GM19238 (cell line): ENCODE results near the gene GLT1D1.

Experiments used
- DNase-seq: peaks from one replicate; pipeline ENCODE4 v3.0.0; 2011; ENCODE audit warnings: low spot score; ENCODE audit not compliant: insufficient read length

GLT1D1 gene

DNA sequence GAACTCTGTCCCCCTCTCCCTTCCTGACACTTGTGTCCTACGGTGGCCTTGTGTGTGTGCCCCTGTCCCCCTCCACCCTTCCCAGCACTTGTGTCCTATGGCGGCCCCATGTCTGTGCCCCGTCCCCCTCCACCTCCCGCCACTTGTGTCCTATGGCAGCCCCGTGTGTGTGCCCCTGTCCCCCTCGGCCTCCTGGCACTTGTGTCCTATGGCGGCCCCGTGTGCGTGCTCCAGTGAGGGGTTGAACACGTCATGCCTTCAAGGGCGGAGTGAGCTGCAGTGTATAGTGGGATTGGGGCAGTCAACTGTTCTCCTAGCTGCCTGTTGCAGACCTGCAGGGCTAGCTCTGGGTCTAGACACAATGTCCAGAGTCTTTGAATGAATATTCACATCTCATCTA, 108.7 kb downstream of the GLT1D1 start:
- no peak for DNase-seq

DNA sequence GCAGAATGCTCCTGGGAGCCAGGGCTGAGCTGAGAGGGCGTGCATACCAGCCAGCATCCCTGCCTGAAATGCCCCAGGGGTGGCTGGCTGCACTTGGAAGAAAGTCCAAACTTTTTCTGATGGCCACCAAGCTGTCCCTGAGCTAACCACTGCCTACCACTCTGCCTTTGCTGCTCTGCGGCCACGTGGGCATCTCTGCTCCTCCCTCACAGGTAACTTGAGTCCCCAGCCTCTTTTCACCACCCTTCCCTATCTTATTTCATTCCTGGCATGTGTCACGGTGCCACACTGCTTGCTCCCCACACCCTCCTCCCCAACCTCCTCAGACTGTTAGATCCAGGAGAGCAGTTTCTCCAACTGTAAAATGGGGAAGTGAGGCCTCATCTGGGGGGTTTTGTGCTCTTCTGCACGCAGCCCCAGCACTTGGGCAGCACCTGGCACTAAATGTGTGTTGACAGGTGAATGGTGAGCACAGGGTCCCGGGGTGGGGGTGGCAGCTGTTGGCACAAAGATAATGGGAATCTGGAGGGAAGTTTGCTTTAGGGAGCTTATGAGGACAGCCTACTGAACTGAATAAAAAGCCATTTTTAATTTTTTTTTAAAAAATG, 113.0 kb downstream of the GLT1D1 start:
- DNase-seq, result no peak

DNA sequence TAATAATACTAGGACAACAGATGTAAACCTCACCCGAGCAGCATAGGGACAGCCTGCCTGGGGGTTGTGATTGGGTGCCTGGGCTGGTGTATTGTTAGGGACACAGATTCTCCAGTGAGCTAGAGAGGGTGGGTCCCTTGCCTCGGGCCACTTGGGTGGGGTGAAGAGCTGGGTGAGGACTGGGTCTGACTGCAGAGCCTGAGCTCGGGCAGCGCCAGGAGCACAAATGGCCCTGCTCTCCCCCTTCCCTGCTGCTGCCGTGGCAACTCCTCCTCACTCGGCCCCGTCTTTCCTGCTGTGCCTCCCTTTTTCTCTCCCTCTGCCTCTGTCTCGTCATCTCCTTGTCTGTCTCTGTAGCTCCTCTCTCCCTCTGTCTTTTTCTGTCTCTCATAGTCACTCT, 115.4 kb downstream of the GLT1D1 start:
- no peak for DNase-seq

DNA sequence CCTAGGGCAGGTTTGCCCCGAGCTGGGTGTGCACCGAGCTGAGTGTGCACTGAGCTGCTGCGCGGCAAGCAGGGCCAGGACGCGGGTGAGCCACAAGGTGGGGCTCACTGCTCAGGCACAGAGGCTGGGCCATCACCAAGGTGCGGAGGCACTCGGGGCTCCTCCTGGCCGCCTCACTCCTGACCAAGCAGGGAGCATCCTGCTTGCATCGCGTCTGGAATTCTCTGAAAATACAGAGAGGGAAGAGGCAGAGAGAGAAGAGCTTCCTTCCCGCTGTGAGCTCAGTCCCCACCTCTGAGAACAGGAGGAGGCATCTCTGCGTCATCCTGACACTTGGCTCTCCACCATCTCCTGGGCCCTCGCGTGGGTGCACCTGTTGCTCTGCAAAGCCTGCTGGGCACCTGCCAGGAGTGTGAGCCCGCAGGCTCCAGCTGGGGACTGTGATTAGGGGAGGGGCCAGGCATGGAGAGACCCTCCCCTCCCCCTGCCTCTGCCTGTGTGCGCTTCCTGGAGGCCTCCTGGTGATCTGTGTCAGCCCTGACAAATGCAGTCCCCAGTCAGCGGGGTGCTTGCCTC, 116.3 kb downstream of the GLT1D1 start:
- peak; percentile 35 for DNase-seq

DNA sequence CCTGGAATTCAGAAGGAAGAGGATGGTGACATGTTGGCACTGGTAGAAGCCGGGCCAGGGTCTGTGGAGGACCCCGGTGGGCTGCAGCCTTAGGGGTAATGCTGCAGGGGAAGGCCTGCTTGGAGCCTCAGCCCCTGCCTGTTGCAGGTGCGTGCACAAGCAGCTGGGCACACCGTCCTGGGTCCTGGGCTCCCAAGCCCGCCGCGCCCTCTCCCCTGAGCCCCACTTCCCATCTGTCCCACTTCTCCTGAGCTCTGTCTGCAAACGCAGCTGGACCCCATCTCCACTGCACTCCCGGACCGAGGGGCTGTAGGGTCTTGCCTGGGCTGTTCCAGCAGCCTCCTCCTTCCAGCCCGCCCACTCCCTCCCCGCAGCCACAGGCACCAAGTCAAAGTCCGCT, 116.8 kb downstream of the GLT1D1 start:
- no peak for DNase-seq

DNA sequence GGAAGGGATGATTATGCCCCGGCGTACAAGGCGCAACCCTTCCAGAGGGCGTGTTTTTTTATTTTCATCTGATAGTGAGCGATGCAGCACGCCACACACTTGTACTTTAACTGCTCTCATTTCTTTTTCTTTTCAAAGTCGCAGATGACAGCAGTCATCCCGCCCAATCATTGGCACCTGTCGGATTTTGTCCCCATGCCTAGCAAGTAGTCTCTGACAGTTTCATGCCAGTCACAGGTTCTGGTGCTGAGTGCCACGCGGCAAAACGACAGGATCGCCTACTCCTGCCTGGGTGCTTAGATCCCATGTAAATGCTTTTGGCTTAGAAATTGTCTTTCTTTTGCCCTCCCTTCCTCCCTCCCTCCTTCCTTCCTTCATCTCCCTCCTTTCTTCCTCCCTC, 117.7 kb downstream of the GLT1D1 start:
- no peak for DNase-seq

DNA sequence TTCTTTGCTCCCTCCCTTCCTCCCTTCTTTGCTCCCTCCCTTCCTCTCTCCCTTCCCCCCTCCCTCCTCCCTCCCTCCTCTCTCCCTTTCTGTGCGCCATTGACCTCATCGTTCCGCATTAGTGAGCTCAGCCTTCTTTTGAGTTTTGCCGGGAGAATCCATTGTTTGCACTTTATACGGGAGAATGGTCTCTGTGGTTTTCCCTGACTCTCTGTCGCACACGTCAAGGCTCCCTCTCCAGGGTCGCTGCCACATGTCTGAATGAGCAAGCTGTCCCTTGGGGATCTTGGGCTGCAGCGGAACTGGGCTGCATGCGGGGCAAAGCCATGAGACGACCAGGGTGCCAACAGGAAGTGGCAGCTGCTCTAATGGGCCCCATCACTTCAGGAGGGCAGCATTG, 118.5 kb downstream of the GLT1D1 start:
- no peak for DNase-seq

DNA sequence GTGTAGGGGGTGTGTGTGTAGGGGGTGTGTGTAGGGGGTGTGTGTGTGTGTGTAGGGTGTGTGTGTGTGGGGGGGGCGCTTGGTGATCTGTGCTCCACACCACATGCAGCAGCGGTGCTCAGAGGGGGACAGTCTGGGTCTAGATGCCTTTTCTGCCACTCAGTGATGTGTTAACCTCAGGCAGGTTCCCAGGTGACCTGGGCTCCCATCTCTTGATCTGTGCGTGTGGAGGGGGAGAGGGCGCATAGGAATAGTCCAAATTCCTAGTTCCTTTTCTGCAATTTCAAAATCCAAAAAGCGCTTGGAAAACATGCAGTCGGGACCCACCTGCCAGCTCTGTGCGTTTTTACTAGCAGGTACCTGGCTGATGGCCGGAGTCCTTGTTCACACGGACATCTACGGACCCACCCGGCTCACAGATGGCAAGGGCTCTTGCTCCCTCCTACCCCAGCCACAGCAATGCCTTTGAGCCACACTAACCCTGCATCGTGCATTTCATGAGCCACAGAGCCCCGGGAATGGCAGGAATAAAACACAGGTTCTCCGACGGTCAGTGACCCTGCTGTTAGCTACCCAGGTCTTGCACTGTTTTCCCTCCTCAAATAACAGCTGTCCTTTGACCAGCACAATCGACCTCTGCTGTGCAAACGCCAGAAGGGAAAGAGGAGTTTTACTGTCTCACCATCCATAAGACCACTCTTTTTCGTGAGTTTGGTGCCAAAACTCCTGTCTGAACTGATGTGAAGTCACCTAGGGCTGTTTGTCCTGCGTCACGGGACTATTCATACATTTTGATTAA, 120.8 kb downstream of the GLT1D1 start:
- DNase-seq, result no peak

DNA sequence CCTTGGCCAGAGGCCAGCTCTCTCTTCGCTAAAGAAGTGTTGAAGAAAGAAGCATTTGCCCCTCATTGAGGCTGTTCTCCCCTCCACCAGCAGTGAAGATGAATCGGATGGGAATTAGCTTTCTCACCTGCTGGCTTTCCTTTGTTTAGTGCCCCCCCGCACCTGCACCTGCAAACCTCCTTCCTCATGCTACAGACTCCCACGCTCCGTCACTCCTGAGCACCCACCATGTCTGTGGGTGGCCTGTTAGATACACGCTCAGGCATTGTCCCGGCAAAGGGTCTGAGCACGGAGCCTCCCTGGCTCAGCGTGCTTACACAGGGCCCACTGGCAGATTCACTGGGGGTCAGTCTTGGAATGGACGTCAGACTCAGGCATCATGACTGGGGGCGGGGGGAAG, 121.6 kb downstream of the GLT1D1 start:
- no peak for DNase-seq

DNA sequence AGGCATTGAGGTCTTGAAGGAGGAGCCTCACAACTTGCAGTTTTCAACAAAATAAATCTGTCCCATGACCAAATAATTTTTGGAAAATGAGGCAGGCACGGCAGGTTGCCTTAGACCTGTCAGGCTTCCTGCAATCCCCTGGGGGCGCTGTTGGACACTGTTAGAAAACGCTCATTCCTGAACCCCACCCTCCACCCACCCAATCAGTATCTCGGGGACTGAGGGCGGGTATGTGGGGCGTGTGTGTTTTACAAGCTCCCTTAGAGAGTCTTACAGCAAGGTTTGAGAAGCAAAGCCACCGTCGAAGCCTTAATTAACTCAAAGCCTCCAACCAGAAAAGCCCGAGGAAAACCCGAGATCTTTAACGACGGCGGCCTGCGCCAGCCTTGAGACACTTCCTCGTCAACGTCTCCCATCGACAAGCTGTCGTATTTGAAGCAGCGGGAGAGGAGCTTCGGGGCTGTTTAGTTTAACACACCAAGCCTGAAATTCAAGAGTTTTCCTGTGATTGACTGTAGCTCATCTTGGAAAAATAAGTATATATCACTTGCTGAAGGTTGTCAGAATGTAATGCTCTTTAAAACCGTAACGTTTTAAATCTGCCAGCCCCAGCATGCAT, 123.0 kb downstream of the GLT1D1 start:
- DNase-seq, result no peak

DNA sequence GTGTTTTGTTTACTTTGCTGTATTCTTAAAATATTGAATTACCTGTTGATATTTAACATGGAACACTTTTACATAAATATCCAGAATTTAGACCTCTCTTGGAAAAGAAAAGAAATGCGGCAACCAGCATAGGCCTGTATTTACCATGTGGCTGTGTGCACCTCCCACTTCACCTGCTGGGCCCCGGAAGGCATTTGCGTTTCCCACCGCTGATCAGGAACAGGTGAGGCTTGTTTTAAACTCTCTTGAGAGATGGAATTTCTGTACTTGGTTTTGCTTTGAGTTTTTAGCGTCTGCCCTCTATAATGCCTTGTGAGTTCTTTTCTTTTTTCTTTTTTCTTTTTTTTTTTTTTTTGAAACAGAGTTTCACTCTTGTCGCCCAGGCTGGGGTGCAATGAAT, 124.2 kb downstream of the GLT1D1 start:
- no peak for DNase-seq

DNA sequence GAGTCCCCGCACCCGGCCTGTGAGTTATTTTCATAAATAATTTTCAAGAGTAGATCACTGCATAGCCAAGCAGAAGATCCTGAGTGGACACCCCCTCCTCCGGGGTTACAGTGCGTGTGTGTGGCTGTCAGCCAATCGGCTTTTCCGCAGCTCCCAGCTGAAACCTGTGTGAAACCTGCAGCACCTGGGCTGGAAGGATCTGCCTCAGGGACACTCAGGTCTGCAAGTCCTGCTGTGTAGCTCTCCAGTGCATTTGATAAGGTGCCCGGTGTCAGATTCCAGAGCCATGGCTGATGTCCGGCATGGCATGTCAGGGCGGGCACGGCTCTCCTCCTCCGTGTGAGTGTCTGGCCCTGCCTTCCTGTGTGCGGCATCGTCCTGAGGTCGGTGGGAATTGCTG, 124.8 kb downstream of the GLT1D1 start:
- no peak for DNase-seq

DNA sequence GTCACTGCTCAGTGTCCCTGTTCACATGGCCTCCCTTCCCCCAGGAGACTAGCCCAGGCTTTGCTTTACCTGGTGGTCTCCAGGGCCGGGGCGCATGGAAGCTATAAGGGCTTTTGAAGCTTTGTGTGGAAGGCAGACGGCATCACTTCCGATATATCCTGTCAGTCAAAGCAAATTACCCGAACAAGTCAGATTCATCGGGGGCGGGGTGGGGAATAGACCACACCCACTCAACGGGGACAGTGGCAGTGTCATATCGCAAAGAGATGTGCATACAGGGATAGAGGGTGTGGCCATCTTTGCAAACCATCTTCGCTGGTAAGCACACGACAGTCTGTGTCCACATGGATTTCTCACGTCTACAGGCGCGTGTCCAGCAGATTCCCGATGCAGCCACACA, 127.3 kb downstream of the GLT1D1 start:
- DNase-seq, result no peak

DNA sequence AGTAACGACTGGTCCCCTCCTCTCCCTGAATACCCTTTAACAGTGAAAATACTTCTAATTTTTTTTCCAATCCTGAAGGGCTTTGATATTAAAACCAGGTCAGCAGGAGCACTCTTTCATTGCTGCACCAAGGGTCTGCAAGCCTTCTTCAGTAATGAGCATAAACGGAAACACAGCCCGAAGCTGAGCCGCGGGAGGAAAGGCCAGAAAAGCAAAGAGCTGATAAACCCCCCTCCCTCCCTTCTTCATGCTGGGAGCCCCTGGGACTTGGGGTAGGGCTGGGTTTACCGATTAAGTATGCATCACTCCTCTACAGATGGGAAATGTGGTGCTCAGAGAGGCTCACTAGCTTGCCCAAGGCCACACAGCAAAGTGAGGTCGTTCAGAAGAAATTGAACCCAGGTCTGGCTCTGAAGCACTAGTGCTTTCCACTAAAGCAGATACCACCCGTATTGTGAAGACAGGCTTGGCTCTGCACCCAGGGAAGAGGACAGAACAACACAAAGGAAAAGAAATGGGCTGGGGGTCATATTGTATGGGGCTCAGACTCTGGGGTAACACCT, 128.8 kb downstream of the GLT1D1 start:
- DNase-seq, result no peak

DNA sequence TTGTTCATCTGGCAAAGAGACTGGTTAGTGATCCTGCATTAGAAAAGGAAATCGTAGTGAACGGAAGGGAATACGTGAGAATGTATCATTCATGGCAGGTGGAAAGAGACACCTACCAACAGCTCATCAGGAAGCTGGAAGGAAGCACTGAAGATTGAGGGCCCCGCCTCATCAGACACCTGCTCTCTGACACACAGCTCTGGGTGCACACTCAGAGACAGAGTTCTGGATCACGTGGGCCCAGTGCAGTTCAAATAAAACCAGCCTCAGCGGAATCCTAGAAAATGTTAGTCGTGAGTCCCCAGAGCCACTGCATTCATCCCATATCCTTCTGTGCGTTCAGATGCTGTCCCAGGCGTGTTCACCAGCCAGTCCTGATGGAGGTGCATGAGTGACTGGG, 129.7 kb downstream of the GLT1D1 start:
- no peak for DNase-seq

DNA sequence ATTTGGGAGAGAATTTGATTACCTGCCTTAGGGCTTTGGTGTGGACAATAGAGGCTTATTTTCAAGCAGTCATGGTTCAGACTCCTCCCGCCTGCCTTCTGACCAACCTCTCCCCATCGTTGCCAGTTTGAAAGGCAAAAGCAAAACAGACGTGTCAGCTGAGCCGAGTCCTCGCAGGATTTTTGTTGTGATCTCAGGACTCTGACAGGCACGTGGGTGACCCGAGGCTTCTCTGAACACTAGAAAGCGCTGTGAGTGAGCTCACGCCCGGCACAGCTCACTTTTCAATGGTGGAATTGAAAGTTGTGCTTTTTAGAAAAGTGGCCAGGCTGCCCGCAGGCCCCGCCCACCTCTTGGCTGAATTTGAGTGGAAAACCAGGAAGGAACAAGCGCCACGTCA, 130.1 kb downstream of the GLT1D1 start:
- DNase-seq, result no peak

DNA sequence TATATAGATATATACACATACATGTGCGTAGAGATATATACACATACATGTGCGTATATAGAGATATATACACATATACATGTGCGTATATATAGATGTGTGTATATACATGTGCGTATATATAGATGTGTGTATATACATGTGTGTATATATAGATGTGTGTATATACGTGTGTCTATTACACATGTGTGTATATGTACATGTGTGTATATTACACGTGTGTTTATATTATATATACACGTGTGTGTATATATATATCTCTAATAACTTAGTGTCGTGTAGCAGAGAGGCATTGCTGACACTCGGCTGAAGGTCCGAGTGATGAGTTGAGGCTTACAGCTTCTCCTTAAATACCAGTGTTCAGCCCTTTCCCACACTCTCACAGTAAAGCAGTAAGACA, 133.7 kb downstream of the GLT1D1 start:
- no peak for DNase-seq

DNA sequence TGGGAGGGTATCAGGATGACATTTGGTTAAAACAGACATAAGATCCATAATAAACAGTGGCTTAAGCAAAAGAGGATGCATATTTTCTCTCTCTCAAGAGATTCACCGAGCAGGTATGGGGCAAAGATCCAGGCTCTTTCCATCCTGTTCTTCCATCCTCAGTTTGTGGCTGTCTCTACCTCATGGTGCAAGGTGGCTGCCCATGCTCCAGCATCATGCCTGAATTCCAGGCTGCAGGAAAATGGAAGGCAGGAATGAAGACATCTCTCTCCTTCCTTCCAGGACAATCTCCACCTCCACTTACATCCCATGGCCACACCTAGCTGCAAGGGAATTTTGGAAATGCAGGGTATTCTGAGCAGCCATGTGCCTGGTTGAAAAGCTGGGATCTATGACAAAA, 136.0 kb downstream of the GLT1D1 start:
- no peak for DNase-seq

DNA sequence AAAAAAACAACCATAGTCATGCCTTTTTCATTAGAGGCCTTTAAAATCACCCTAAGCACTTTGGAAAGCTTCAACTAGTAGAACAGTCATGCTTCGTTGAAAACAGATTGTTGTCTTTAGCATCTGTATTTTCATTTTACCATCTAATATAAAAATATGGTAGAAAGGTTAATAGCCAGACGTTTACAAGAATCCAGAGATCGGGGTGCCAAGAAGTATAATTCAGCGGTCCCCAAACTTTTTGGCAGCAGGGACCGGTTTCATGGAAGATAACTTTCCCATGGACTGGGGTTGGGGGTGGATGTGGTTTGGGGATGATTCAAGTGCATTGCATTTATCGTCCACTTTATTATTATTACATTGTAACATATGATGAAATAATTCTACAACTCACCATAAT, 138.4 kb downstream of the GLT1D1 start:
- no peak for DNase-seq

DNA sequence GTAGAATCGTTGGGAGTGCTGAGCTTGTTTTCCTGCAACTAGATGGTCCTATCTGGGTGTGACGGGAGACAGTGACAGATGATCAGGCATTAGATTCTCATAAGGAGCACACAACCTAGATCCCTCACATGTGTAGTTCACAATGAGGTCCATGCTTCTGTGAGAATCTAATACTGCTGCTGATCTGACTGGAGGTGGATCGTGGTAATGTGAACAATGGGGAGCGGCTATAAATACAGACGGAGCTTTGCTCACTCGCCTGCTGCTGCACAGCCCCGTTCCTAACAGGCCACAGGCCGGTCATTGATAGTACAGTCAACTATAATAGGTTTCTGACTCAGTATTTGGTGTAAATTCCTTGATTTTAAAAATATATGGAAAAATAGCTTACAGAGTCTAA, 138.8 kb downstream of the GLT1D1 start:
- DNase-seq, result no peak

DNA sequence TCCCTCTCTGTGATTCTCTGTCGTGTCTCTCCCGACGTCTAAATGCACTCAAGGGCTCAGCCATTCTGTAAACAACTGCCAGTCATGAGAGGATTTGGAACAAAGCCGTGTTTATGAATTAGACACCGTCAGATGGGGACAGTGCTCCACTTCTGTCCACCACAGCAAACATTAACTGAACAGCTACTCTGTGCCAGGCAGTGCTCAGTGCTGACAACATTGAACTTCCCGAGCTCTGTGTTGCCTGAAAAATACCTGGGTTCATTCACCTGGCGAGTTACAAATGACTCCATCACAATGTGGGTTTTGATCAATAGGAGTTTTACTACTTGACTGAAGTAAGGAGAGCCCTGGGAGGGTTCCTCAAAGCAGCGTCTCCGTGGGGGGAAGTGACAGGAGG, 139.3 kb downstream of the GLT1D1 start:
- DNase-seq, result no peak

DNA sequence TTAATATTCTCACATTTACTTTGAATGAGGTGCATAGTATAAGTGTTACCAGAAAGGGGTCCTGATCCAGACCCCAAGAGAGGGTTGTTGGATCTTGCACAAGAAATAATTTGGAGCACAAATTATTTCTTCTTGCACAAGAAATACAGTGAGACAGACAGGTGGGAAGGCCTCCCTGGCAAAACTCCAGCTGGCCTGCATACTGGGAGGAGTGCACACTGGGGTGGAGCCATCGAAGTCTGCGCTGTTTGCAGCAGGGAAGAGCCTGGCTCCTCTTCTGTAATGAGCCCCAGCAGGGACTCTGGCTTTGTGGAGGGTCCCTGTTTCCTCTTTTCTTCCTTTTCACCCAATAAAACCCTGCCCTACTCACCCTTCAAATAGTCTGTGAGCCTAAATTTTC, 141.6 kb downstream of the GLT1D1 start:
- no peak for DNase-seq
